Measurements from ENCODE around the gene RYR1.

DNA sequence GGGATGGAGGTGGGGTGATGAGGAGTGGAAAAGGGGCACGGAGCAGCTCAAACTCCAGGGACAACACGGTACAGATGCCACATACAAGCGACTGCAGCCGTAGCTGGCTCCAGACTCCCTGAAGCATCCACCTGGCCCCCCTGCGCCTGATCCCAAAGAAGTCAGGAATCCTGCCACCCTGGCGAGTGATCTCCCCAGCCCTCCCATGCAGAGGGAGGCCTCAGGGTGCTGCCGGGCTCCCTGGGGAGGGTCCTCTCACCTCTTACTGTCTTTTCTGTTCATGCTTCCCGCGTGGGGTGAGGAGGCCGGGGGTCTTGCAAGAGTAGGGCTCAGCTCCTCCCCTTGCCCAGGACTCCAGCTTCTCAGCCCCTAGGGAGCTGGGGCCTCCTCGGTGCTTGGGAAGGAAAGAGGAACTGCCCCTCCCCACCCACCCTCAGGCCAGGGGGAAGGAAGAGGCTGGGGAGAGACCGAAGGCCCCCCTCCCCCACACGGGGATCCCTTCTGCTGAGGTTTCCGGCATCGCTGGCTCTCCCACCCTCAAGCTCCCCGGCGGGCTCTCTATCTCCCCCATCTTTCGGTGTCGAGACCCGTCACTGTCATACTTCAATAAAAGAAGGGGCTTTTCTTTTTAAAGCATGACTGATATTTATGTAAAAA, 7.6 kb upstream of the RYR1 start, which contains the start of gene RASGRP4:
- no peak for TF ChIP-seq EZH2 (IDR thresholded peaks at IDR 0.05; ENCODE audit: insufficient read depth, poor library complexity, severe bottlenecking)
- TF ChIP-seq EZH2phosphoT487 (IDR thresholded peaks at IDR 0.05; ENCODE audit: insufficient read depth, low read depth), result no peak

Measured in GM23248 (cell line).